ENCODE data around the gene SPRR5. TPM values are rescaled to one million over a fixed set of nuclear protein-coding genes. Genes with fewer than 3 reads are reported as not detected.

SPRR5 gene
- polyA plus RNA-seq, 1 donor (not counting 4 experiments of a cell fraction or from before 2014, with no cell fraction given), result 0.30 TPM

DNA sequence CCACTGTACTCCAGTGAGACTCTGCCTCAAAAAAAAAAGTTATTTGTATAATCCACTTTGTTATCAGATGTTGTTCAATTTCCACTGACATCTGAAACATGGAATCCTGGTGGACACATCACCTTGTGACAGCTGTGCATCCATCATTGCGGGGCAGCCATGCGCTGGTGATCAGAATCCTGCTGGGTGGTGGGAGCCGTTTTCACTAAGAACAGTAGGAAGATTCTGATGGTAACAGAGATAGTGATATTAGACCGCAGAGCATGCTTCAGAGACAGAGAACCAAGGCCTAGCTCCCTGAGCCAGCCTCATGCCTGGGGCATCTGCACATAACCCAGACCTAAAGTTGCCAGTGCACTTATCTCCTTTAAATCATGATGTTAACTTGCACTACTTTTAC, 51.5 kb downstream of the SPRR5 start:
- no peak overlapping the region for H3K4me3 ChIP-seq (ENCODE audit: control insufficient read depth in 2 of 3, extremely low read depth in 1 of 3, insufficient read depth in 2 of 3, low read depth in 1 of 3, low read length in 3 of 3)
- FAIRE-seq (no peak), DNase-seq (ENCODE audit: low read depth, low spot score) (no peak)
- no peaks in the 10 kb centered on the region for H3K9me1 ChIP-seq (ENCODE audit: control insufficient read depth, extremely low read depth, insufficient read depth, low read length)
- dilution Hi-C loops (cut with MboI; ENCODE audit: extremely low pct_ligation_motif_present, low sequenced_read_pairs), result no loop called here
- H3K79me2 ChIP-seq (ENCODE audit: control insufficient read depth, insufficient read depth, low read length), result no peaks in the 10 kb centered on the region
- H3K9me3 ChIP-seq (ENCODE audit: control insufficient read depth, low read depth, low read length), result no peaks in the 10 kb centered on the region
- no peak overlapping the region for H2AFZ ChIP-seq (ENCODE audit: control insufficient read depth, low read length)
- H4K20me1 ChIP-seq (ENCODE audit: control insufficient read depth, extremely low read depth, insufficient read depth, low read length), result no peaks in the 10 kb centered on the region
- no peaks in the 10 kb centered on the region for H3K36me3 ChIP-seq (ENCODE audit: control insufficient read depth in 2 of 2, extremely low read depth in 1 of 2, insufficient read depth in 2 of 2, low read length in 2 of 2)
- no peak for TF ChIP-seq CTCF (optimal IDR thresholded peaks at IDR 0.05 in 1 of 3, IDR thresholded peaks at IDR 0.05 in 1 of 3, conservative IDR thresholded peaks at IDR 0.05 in 1 of 3; ENCODE audit: extremely low read depth in 1 of 3, insufficient read depth in 2 of 3, low read length in 3 of 3)
- no peak for TF ChIP-seq EZH2 (IDR thresholded peaks at IDR 0.05; ENCODE audit: low read length)
- H3K9ac ChIP-seq (ENCODE audit: control insufficient read depth, extremely low read depth, insufficient read depth, low read length), result no peak overlapping the region
- H3K27me3 ChIP-seq (ENCODE audit: control insufficient read depth, extremely low read depth, insufficient read depth, low read length), result no peaks in the 10 kb centered on the region
- H3K27ac ChIP-seq (ENCODE audit: control insufficient read depth, insufficient read depth, low read length), result no peak overlapping the region
- H3K4me2 ChIP-seq (ENCODE audit: control insufficient read depth, extremely low read depth, insufficient read depth, low read depth, low read length), result no peak overlapping the region
- peaks cover 14% of the 10 kb centered on the region for H3K4me1 ChIP-seq (ENCODE audit: control insufficient read depth, extremely low read depth, insufficient read depth, low read length)

Small RNAs within 50 kb of the gene (small RNA-seq; reads per million reads assigned to genes)
- 0 reads per million in 3 experiments for gene SPRR1A (ENCODE audit: insufficient read length in 3 of 3, low read depth in 3 of 3, low replicate concordance in 1 of 3)

Other genes with a start within 250 kb of the SPRR5 start
- 0.12 to 0.16 TPM in 2 of 3 replicates, not detected in the other for gene LCE2A, start 248.9 kb upstream of the SPRR5 start, polyA plus RNA-seq
- gene LCE4A, start 239.0 kb upstream of the SPRR5 start, polyA plus RNA-seq, result not detected in 3 replicates
- gene KPRP, start 189.2 kb upstream of the SPRR5 start, polyA plus RNA-seq, result 0.82 to 2.0 TPM (median 0.90 TPM) in 3 replicates
- not detected in 3 replicates for gene LCE1F, start 172.1 kb upstream of the SPRR5 start, polyA plus RNA-seq
- gene LCE1E, start 160.9 kb upstream of the SPRR5 start, polyA plus RNA-seq, result 0.59 to 1.0 TPM (median 0.86 TPM) in 3 replicates
- 0.33 TPM in 1 of 3 replicates, not detected in the others for gene LCE1D, start 150.5 kb upstream of the SPRR5 start, polyA plus RNA-seq
- 1.8 TPM in 3 replicates for gene LCE1C, start 140.6 kb upstream of the SPRR5 start, polyA plus RNA-seq
- gene LCE1B, start 135.2 kb upstream of the SPRR5 start, polyA plus RNA-seq, result 0.34 to 0.57 TPM (median 0.48 TPM) in 3 replicates
- gene LCE1A, start 119.7 kb upstream of the SPRR5 start, polyA plus RNA-seq, result 0.43 TPM in 1 of 3 replicates, not detected in the others
- gene LCE6A, start 104.3 kb upstream of the SPRR5 start, polyA plus RNA-seq, result 0.32 to 1.2 TPM (median 0.60 TPM) in 3 replicates
- not detected in 3 replicates for gene LCE7A, start 87.2 kb upstream of the SPRR5 start, polyA plus RNA-seq
- gene SMCP, start 68.9 kb upstream of the SPRR5 start, polyA plus RNA-seq, result 0.08 to 0.53 TPM in 2 of 3 replicates, not detected in the other
- gene IVL, start 38.7 kb upstream of the SPRR5 start, polyA plus RNA-seq, result 61.1 to 231 TPM (median 89.2 TPM) in 3 replicates
- gene SPRR4, start 23.4 kb downstream of the SPRR5 start, polyA plus RNA-seq, result 1.7 to 4.8 TPM (median 1.9 TPM) in 3 replicates
- 5.5 to 35.0 TPM (median 18.0 TPM) in 3 replicates for gene SPRR1A, start 36.9 kb downstream of the SPRR5 start, polyA plus RNA-seq
- 2.9 to 8.3 TPM (median 5.4 TPM) in 3 replicates for gene SPRR3, start 54.5 kb downstream of the SPRR5 start, polyA plus RNA-seq
- gene SPRR1B, start 84.0 kb downstream of the SPRR5 start, polyA plus RNA-seq, result 253 to 503 TPM (median 436 TPM) in 3 replicates
- gene SPRR2D, start 93.9 kb downstream of the SPRR5 start, polyA plus RNA-seq, result 6.6 to 29.4 TPM (median 13.4 TPM) in 3 replicates
- gene SPRR2A, start 110.3 kb downstream of the SPRR5 start, polyA plus RNA-seq, result 4.7 to 21.5 TPM (median 5.5 TPM) in 3 replicates
- 0.45 to 0.48 TPM in 2 of 3 replicates, not detected in the other for gene SPRR2B, start 124.4 kb downstream of the SPRR5 start, polyA plus RNA-seq
- 6.7 to 16.2 TPM (median 10.5 TPM) in 3 replicates for gene SPRR2E, start 147.3 kb downstream of the SPRR5 start, polyA plus RNA-seq
- not detected in 3 replicates for gene SPRR2F, start 166.3 kb downstream of the SPRR5 start, polyA plus RNA-seq
- 0.73 to 6.2 TPM (median 3.3 TPM) in 3 replicates for gene SPRR2G, start 203.7 kb downstream of the SPRR5 start, polyA plus RNA-seq

Measured in keratinocyte (primary cell).